ENCODE measurements around the gene PGD.

PGD gene

DNA sequence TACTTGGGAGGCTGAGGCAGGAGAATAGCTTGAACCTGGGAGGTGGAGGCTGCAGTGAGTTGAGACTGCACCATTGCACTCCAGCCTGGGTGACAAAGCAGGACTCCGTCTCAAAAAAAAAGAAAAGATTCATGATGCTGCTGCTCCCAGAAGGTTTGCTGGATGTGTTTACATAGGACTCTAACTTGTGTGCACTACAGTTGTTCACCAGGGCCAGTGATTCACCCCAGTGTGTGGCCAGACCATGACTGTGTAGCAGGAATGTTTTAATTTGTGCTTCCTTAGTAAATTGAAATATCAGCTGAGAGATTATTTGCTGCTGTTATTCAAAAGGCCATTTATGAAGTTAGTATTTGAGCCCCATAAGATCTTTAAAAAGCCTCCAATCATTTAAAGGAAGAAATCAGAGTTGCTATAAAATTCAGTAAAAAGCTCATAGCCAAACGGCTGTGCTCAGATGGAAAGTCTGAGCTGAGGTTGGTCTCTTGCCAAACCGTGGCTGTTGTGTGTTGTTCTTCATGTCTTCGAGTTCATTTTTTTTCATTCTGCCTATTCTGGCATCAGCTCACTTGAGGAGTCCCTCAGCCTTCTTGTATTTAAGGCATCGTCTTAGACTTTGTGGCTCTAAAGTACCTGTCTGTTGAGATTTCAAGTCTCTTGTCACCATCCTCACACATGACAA, 18.1 kb upstream of the PGD start:
- no peak overlapping the region for H3K4me3 ChIP-seq (ENCODE audit: low read depth, low read length)
- H3K27me3 ChIP-seq (ENCODE audit: insufficient read depth, low read depth, severe bottlenecking) = no peaks in the 10 kb centered on the region
- no peak overlapping the region for H3K27ac ChIP-seq
- DNase-seq = no peak
- peaks cover 67% of the 10 kb centered on the region for H3K36me3 ChIP-seq
- H3K9me3 ChIP-seq (ENCODE audit: severe bottlenecking) = no peaks in the 10 kb centered on the region
- TF ChIP-seq, protein P1, sequence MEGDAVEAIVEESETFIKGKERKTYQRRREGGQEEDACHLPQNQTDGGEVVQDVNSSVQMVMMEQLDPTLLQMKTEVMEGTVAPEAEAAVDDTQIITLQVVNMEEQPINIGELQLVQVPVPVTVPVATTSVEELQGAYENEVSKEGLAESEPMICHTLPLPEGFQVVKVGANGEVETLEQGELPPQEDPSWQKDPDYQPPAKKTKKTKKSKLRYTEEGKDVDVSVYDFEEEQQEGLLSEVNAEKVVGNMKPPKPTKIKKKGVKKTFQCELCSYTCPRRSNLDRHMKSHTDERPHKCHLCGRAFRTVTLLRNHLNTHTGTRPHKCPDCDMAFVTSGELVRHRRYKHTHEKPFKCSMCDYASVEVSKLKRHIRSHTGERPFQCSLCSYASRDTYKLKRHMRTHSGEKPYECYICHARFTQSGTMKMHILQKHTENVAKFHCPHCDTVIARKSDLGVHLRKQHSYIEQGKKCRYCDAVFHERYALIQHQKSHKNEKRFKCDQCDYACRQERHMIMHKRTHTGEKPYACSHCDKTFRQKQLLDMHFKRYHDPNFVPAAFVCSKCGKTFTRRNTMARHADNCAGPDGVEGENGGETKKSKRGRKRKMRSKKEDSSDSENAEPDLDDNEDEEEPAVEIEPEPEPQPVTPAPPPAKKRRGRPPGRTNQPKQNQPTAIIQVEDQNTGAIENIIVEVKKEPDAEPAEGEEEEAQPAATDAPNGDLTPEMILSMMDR (IDR thresholded peaks at IDR 0.05; ENCODE audit: low read depth, low read length) = no peak

DNA sequence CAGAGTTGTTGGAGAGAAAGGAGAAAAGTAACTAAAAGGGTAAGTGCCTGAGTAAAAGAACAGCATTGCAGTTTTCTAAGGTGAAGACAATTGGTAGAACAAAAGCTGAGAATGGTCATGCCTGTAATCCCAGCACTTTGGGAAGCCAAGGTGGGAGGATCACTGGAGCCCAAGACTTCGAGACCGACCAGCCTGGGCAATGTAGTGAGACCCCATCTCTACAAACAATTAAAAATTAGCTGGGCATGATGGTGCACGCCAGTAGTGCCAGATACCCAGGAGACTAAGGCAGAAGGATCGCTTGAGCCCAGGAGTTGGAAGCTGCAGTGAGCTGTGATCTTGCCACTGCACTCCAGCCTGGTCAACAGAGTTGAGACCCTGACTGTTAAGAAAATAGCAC, 15.2 kb upstream of the PGD start:
- Histone ChIP-seq H3K27ac (no peak overlapping the region), H3K27me3 (ENCODE audit: insufficient read depth, low read depth, severe bottlenecking) (no peaks in the 10 kb centered on the region), H3K9me3 (ENCODE audit: severe bottlenecking) (no peaks in the 10 kb centered on the region), H3K4me3 (ENCODE audit: low read depth, low read length) (no peak overlapping the region), H3K36me3 (peaks cover 42% of the 10 kb centered on the region)
- DNase-seq = no peak
- TF ChIP-seq, protein P1 (IDR thresholded peaks at IDR 0.05; ENCODE audit: low read depth, low read length) = no peak

DNA sequence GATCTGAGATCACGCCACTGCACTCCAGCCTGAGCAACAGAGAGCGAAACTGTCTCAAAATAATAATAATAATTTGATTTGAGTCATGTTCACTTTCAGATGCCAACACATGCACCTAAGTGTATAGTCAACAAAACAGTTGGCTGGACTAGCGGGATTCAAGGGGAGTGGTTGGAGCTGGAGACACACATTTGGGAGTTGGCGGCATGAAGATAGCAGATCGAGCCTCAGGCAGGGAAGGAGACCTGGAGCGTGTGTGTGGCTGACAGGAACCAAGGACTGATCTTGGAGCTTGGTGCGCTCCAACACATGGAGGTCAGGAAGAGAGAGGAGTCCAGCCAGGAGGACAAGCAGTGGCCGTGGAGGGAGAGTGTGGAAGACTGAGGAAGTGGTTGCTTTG, 14.6 kb upstream of the PGD start:
- DNase-seq = no peak
- no peaks in the 10 kb centered on the region for H3K27me3 ChIP-seq (ENCODE audit: insufficient read depth, low read depth, severe bottlenecking)
- TF ChIP-seq, protein P1 (IDR thresholded peaks at IDR 0.05; ENCODE audit: low read depth, low read length) = no peak
- H3K27ac ChIP-seq = no peak overlapping the region
- H3K9me3 ChIP-seq (ENCODE audit: severe bottlenecking) = no peaks in the 10 kb centered on the region
- H3K36me3 ChIP-seq = peaks cover 37% of the 10 kb centered on the region
- H3K4me3 ChIP-seq (ENCODE audit: low read depth, low read length) = no peak overlapping the region

DNA sequence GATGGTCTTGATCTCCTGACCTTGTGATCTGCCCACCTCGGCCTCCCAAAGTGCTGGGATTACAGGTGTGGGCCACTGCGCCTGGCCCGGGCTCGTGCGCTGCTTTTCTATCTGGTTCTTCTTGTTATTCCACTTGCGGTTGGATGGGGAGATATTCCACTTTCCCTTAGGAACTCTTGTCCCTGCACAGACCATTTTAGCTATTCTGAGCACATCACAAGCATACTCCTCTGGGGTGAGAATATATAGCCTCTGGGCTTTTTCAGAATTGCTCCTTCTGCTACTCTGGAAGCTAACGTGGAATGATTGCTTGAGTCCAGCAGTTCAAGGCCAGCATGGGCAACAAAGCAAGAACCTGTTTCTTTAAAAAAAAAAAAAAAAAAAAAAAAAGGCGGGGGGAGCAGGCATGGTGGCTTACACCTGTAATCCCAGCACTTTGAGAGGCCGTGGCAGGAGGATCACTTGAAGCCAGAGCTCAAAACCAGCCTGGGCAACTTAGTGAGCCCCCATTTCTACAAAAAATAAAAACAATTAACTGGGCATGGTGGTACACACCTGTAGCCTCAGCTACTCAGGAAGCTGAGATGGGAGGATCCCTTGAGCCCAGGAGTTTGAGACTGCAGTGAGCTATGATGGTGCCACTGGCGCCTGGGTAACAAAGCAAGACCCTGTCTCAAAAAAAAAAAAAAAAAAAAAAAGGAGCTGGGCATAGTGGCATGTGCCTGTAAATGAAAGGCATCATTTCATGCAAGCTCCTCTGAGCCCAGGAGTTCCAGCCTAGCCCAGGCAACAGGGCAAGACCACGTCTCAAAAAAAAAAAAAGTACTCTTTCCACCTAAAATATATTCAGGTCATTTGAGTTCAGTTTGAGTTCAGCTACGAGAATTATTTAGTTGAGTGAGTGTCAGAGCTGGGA, 11.8 kb upstream of the PGD start:
- no peak overlapping the region for H3K4me3 ChIP-seq (ENCODE audit: low read depth, low read length)

DNA sequence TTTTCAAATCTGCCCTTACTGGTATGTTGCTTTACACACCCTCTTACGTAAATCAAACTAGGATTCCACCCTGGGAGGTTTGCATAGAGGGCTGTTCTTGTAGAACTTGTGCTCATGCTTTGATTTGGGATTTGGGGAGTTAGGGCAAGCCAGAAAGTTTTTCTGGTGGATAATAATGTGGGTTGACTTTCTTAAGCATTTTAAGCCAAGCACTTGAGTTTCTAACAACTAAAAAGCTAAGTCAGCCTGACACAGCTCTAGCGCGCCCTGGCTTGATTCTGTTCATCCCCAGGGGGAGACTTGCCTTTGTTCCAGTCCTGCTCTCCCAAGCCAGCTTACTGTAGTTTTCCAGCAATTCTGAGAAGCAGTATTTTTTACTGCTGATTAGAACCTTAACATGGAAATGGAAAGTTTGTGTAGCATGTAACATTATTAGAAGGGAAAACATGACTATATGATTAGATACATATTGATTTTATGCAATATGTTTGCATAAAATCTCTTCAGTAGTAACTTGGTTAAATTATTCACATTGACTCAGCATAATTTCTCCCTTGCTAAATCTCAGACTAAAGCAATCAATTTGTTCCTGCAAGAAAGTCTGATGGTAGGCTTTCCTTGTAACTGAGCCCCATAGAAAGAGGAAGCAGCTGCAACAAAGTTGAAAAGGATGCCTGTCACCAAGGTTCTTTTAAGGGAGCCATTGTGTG, 11.0 kb upstream of the PGD start:
- Histone ChIP-seq H3K9me3 (ENCODE audit: severe bottlenecking) (no peaks in the 10 kb centered on the region), H3K27ac (no peak overlapping the region), H3K4me3 (ENCODE audit: low read depth, low read length) (no peak overlapping the region), H3K27me3 (ENCODE audit: insufficient read depth, low read depth, severe bottlenecking) (no peaks in the 10 kb centered on the region), H3K36me3 (peaks cover 9% of the 10 kb centered on the region)
- TF ChIP-seq, protein P1 (IDR thresholded peaks at IDR 0.05; ENCODE audit: low read depth, low read length) = no peak
- no peak for DNase-seq

More for the DNA sequence above, 11.8 kb upstream of the PGD start:
- DNase-seq = no peak
- H3K27me3 ChIP-seq (ENCODE audit: insufficient read depth, low read depth, severe bottlenecking) = no peaks in the 10 kb centered on the region
- TF ChIP-seq, protein P1 (IDR thresholded peaks at IDR 0.05; ENCODE audit: low read depth, low read length) = no peak
- no peaks in the 10 kb centered on the region for H3K9me3 ChIP-seq (ENCODE audit: severe bottlenecking)
- H3K27ac ChIP-seq = no peak overlapping the region
- H3K36me3 ChIP-seq = peaks cover 17% of the 10 kb centered on the region

Data from WERI-Rb-1 (cell line).